Activated CD4-positive, alpha-beta T cell treated with anti-CD3 and anti-CD28 coated beads, Interleukin-2, Interleukin-6, amounts not matched to agents 100 ng/mL and 50 ng/mL, durations not matched to agents 16 hours and 8 hours (primary cell): ENCODE results near the gene JMJD1C.

Source experiments
- DNase-seq: peaks from one replicate; pipeline ENCODE4 v3.0.0-alpha.2; 2020

JMJD1C gene

GRCh38 chr10:63480237-63480636 is 14.5 kb upstream of the JMJD1C start:
- no peak for DNase-seq

DNA sequence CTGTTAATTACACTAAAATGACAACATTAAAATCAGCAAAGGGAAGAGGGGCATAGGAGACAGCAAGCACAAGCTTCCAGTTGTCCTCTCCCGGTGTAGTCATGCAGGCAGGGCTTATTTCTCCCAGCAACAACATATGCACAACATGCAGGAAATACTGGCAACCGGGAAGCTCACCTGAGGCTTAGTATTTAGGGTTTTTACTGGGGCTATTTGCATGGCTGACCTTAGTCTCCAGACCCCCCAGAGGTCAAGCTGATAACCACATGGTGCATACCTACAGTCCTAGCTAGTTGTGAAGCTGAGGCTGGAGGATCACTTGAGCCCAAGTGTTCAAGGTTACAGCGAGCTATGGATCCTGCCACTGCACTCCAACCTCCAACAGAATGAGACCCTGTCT is 12.8 kb upstream of the JMJD1C start:
- no peak for DNase-seq

- DNase-seq = no peak
Observed at GRCh38 chr10:63477927-63478326, 12.2 kb upstream of the JMJD1C start.

DNA sequence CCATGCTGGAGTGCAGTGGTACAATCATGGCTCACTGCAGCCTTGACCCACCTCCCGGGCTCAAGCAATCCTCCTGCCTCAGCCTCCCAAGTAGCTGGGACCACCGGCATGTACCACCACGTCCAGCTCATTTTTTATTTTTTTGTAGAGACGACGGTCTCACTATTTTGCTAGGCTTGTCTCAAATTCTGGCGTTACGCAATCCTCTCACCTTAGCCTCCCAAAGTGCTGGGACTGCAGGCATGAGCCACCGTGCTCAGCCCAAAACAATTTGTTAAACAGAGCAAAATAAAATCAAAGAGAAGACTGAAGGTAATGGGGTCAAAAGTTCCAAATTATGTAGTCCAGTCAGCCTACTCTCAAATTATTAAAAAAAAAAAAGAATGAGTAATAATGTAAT is 8.7 kb upstream of the JMJD1C start:
- no peak for DNase-seq

GRCh38 chr10:63470928-63471327 is 5.2 kb upstream of the JMJD1C start:
- DNase-seq = no peak

DNA sequence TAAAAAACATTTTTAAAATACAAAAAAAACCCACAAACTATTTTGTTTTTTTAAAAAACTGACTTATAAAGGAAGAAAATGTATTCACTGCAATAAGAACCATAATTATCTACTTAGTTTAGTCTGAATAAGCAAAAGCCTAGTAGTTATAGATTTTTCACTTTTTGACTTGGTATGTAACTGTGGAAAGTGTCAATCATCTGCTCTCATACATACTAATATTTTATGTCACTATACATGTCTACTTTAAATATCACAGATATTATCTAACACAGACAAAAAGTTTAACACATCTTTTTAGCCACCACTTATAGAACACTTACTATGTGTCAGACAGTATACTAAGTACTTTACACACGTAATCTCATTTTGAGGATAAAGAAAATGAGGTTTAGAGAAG is 3.2 kb upstream of the JMJD1C start:
- DNase-seq = no peak

DNA sequence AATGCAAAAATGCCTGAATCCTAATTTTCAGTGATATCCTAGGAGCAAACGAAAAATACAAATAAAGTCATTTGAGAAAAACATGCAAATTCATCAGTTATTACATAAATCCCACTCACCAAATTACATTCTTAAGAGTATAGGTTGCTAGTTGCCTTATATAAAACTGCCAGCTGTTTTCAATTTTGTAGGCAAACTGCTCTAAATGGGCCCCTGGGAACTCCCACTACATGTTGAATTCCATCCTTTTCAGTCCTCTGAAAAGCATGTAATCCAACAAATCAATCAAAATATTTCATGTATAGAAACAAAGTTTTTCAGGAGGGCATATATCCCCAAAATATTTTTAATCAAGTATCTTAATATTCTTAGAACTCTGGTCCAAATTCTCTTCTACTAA is 2.1 kb upstream of the JMJD1C start:
- no peak for DNase-seq

DNA sequence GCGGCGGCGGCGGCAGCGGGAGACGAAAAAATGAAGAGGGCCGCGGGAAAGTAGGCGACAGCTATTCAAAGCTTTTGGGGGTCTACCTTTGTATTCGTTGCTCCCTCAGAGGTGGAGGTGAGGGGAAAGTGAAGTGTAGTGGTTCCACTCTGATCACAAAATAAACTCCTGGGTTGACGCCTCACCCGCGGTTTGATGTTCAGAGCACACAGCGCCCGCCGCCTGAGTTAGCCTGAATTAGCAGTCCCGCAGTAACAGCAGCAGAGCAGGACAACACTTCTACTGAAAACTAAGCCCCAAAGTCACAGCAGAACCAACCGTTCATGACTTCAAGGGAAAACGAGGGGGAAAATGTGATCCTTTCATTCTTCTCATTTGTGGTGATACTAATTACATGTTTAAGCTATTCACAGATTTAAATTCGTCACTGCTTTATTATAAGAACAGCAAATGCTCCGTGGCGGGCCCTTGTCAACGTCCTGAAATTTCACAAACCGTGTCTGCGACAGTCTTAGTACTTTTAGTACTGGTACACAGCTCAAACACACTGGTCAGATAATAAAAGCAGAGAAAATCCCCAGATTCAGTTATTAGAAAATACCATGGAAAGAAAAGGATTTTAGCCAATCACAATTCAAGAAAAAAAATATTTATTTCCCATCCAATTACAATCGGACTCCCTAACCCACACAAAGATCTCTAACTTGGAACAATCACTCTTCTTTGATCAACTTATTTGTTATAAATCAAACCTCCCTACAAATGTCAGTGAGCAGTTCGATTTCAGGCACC is 563 bp upstream of the JMJD1C start:
- peak; percentile 26 for DNase-seq

- DNase-seq = no peak
Observed at GRCh38 chr10:63464402-63465292, 1.1 kb downstream of the JMJD1C start.

GRCh38 chr10:63462442-63462841 is 3.3 kb downstream of the JMJD1C start:
- DNase-seq = no peak

DNA sequence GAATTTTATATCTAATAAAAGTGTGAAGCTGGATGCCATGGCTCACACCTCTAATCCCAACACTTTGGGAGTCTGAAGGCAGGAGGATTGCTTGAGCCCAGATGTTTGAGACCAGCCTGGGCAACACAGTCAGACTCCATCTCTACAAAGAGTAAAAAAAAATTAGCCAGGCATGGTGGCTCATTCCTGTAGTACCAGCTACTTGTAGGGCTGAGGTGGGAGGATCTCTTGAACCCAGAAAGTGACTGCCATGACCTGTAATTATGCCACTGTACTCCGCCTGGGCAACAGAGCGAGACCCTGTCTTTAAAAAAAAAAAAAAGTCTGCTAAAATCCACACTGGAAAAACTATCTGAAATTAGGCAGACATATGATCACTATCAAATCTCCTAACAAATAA is 7.6 kb downstream of the JMJD1C start:
- no peak for DNase-seq

DNA sequence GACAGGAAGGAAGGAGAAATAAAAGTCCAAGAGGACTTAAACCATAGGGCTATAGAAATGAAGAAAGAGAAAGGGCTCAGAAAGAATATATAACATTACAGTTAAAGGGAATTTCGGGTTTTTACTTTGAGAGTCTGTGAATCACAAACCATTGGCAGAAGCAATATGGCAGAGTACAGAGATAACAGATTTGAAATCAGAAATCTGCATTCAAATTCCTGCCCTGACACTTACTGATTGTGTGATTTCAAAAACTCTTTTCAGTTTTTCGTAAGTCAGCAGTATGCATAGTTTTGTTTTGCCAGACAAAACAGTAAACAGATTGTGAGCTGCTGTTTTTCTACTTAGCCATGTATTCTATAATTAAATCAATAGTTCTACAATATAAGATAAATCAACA is 8.2 kb downstream of the JMJD1C start:
- DNase-seq = no peak

DNA sequence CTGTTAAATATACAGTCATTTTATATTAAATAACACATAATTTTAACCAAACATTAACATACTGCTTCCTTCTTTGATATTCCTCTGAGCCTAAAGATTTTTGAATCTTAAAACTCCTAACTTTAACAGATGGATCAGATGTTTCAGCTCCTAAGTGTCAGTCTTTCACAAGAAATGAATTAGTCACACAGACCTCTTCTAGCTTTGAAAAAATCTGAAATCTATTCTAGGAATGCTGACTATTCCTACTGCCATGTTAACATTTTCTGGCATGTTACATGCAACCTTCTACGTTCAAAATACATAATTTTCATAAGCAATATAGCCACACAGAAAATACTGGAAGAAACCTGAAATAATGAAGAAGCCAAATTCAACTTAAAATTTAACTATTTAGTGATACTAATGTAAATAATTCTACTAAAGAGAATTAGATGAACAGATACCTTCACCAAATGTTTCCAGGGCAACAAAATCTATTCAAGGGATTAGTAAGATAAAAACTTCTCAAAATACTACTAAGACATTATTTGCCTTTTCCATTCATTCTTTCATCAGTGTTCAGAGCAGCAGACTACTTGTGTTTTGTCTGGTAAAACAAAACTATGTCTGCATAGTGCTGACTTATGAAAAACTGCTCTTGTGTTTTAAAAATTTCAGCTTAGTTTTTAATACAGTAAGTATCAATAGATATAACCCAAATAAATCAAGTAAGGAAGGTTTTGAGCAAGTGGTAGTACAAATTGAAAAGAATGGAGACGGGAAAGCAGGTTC is 9.2 kb downstream of the JMJD1C start:
- no peak for DNase-seq

GRCh38 chr10:63455507-63455906 is 10.3 kb downstream of the JMJD1C start:
- DNase-seq = no peak

GRCh38 chr10:63454631-63455030 is 11.1 kb downstream of the JMJD1C start:
- DNase-seq = no peak

- no peak for DNase-seq
Observed at GRCh38 chr10:63452524-63452923, 13.3 kb downstream of the JMJD1C start.

- DNase-seq = no peak
Observed at GRCh38 chr10:63446716-63447440, 18.9 kb downstream of the JMJD1C start.

DNA sequence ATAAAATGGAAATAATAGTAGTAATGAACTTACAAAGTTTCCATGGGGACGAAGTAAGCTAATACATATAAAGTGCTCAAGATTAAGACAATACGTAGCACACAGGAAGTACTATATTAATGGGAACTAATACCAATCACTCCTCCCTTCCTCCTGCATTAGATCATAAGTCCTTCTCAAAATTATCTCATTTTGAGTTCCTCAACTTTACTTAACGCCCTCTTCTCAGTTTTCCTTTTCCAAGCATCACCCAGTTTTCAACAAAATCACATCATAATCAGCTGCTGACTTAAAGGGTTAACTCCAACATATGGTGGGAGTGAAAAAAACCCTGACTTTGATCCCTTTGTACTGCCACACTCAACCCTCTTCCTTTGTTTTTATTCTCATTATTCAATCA is 24.4 kb downstream of the JMJD1C start:
- DNase-seq = no peak

GRCh38 chr10:63439607-63440006 is 26.2 kb downstream of the JMJD1C start:
- DNase-seq = no peak

DNA sequence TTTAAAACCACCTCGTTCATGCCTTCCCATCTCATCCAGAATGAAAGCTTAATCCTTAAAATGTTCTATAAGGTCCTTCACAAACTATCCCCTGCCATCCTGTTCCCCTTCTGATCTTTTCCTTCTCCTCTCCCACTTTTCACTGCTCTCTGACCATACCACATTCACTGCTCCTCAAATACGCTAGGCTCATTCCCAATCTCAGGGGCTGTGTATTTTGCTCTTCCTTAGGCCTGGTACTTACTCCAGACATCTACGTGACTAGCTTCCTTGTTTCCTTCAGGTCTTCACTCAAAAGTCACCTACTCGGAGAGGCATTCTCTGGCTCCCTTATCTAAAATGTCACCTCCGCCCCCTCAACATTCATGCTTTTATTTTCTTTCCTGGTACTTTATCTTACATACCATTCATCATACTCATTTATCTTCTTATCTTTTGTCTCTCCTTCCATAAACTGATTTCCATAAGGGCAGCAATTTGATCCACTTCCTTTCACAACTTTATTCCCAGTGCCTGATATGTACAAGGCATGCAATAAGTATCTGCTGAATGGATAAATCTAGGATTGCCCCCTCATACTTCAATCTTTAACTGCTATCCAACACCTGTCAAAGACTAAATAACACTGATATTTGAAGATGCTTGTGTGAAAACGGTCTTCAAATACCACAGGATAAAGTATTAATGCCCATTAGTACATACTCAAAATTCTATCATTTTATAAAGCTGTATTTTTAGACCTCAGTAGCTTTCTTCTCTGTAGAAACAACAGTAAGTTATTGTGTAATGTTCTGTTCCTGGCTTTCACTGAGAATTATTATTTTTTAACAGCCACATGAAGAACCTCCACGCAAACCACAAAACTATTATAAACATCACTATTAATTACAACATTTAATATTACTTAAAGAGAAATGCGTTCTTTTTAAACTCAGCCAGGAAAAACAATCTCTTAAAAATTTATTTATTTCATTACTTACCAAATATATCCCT is 27.0 kb downstream of the JMJD1C start:
- DNase-seq = no peak
